ENCODE measurements around the gene EFNA5. TPM values are rescaled to one million over a fixed set of nuclear protein-coding genes. Genes with fewer than 3 reads are reported as not detected.

EFNA5 gene
- total and polyA plus RNA-seq, 2 donors from 2014 or later: 5.9 to 54.4 TPM

DNA sequence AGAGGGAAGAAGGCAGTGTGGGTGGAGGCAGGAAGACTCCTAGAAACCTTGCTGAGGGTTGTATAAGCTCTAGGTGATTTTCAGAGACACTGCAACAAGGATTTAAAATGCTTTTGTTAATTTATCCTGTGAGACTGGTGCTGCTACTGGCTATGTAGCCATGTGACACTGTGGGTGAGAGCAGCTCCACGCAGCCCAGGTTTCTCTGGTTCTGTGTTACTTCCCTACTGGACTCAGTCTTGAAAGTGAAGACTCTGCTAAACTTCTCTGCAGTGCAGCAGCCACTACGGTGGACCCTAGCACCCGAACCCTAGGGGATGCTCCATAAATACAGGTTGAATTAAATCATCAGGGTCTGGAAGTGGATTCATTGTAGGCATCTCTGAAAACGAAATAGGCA is 25.8 kb upstream of the EFNA5 start:
- Histone ChIP-seq H3K36me3 (ENCODE audit: control insufficient read depth in 2 of 3, insufficient read depth in 3 of 3, low read length in 3 of 3) (no peaks in the 10 kb centered on the region), H3K9me3 (ENCODE audit: control insufficient read depth in 2 of 3, insufficient read depth in 1 of 3, low read length in 3 of 3) (no peaks in the 10 kb centered on the region), H3K4me1 (ENCODE audit: control insufficient read depth in 2 of 3, insufficient read depth in 2 of 3, low read depth in 1 of 3, low read length in 3 of 3) (no peaks in the 10 kb centered on the region), H3K27ac (ENCODE audit: low read depth in 2 of 2, low read length in 2 of 2) (no peak overlapping the region), H3K9ac (ENCODE audit: low read length in 3 of 3) (no peak overlapping the region), H3K4me3 (ENCODE audit: low read length in 3 of 3) (no peak overlapping the region), H3K27me3 (ENCODE audit: control insufficient read depth, insufficient read depth, low read length) (no peaks in the 10 kb centered on the region)
- TF ChIP-seq CTCF (IDR thresholded peaks at IDR 0.05; ENCODE audit: borderline replicate concordance, extremely low read depth, insufficient read depth): no peak
- FAIRE-seq: no peak
- intact Hi-C loops (cut with DNase I): no loop called here
- no peak for DNase-seq

DNA sequence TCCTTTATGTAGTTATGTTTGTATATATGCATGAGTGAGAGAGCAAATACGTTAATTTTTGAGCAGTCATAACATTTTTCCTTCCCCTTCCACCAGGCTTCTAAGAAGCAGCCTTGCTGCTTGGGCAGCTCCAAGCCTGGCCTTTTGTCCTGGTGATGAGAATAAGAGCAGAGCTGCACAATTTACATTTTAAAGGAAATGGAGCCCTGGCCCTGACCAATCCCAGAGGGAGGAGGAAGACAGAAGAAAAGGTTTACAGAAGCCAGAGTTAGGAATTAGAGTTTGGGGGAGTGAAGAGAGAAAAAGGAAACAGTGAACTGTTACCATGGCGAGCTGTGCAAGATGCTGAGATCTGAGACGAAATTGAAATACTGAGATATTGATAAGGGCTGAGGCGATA is 25.3 kb upstream of the EFNA5 start:
- no peak for TF ChIP-seq CTCF (IDR thresholded peaks at IDR 0.05; ENCODE audit: borderline replicate concordance, extremely low read depth, insufficient read depth)
- no peak for DNase-seq
- intact Hi-C loops (cut with DNase I): no loop called here
- Histone ChIP-seq H3K36me3 (ENCODE audit: control insufficient read depth in 2 of 3, insufficient read depth in 3 of 3, low read length in 3 of 3) (no peaks in the 10 kb centered on the region), H3K27me3 (ENCODE audit: control insufficient read depth, insufficient read depth, low read length) (no peaks in the 10 kb centered on the region), H3K9ac (ENCODE audit: low read length in 3 of 3) (no peak overlapping the region), H3K27ac (ENCODE audit: low read depth in 2 of 2, low read length in 2 of 2) (no peak overlapping the region), H3K4me1 (ENCODE audit: control insufficient read depth in 2 of 3, insufficient read depth in 2 of 3, low read depth in 1 of 3, low read length in 3 of 3) (no peaks in the 10 kb centered on the region), H3K4me3 (ENCODE audit: low read length in 3 of 3) (no peak overlapping the region), H3K9me3 (ENCODE audit: control insufficient read depth in 2 of 3, insufficient read depth in 1 of 3, low read length in 3 of 3) (no peaks in the 10 kb centered on the region)
- FAIRE-seq: no peak

DNA sequence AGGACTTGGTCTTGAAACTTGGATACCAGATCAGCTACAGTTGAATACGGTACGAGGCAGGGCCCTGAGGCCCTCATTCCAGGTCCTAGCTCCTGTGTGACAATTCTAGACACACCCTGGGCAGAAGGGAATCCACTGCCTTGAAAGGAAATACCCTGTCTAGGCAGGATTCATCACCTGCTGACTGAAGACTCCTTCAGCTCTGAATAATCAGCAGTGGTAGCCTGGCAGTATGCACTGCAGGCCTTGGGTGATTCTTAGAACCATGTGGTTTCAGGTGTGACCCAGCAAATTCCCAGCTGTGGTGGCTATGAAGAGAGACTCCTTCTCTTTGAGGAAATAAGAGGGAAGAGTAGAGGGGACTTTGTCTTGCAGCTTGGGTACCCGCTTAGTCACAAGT is 17.2 kb upstream of the EFNA5 start:
- Histone ChIP-seq H3K36me3 (ENCODE audit: control insufficient read depth in 2 of 3, insufficient read depth in 3 of 3, low read length in 3 of 3) (no peaks in the 10 kb centered on the region), H3K4me3 (ENCODE audit: low read length in 3 of 3) (no peak overlapping the region), H3K9ac (ENCODE audit: low read length in 3 of 3) (no peak overlapping the region), H3K4me1 (ENCODE audit: control insufficient read depth in 2 of 3, insufficient read depth in 2 of 3, low read depth in 1 of 3, low read length in 3 of 3) (no peaks in the 10 kb centered on the region), H3K27ac (ENCODE audit: low read depth in 2 of 2, low read length in 2 of 2) (no peak overlapping the region), H3K27me3 (ENCODE audit: control insufficient read depth, insufficient read depth, low read length) (no peaks in the 10 kb centered on the region), H3K9me3 (ENCODE audit: control insufficient read depth in 2 of 3, insufficient read depth in 1 of 3, low read length in 3 of 3) (no peaks in the 10 kb centered on the region)
- intact Hi-C loops (cut with DNase I): no loop called here
- FAIRE-seq: no peak
- no peak for TF ChIP-seq CTCF (IDR thresholded peaks at IDR 0.05; ENCODE audit: borderline replicate concordance, extremely low read depth, insufficient read depth)
- DNase-seq: no peak

DNA sequence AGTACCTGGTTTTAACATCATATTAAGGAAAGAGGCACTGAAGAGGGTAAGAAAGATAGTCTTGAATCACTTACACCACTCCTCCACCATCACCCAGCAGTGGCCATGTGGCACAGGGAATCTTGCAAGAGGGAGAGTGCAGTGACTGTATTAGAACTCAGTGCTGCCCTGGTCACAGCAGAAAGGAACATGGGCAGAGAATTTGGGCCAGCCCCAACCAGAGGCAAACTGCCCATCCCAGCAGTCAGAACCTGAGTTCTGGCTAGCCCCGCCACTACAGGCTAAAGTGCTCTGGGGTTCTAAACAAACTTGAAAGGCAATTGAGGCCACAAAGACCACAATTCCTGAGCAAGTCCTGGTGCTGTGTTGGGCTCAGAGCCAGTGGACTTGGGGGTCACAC is 16.7 kb upstream of the EFNA5 start:
- Histone ChIP-seq H3K9ac (ENCODE audit: low read length in 3 of 3) (no peak overlapping the region), H3K27me3 (ENCODE audit: control insufficient read depth, insufficient read depth, low read length) (no peaks in the 10 kb centered on the region), H3K4me1 (ENCODE audit: control insufficient read depth in 2 of 3, insufficient read depth in 2 of 3, low read depth in 1 of 3, low read length in 3 of 3) (no peaks in the 10 kb centered on the region), H3K4me3 (ENCODE audit: low read length in 3 of 3) (no peak overlapping the region), H3K36me3 (ENCODE audit: control insufficient read depth in 2 of 3, insufficient read depth in 3 of 3, low read length in 3 of 3) (no peaks in the 10 kb centered on the region), H3K9me3 (ENCODE audit: control insufficient read depth in 2 of 3, insufficient read depth in 1 of 3, low read length in 3 of 3) (no peaks in the 10 kb centered on the region), H3K27ac (ENCODE audit: low read depth in 2 of 2, low read length in 2 of 2) (no peak overlapping the region)
- intact Hi-C loops (cut with DNase I): no loop called here
- TF ChIP-seq CTCF (IDR thresholded peaks at IDR 0.05; ENCODE audit: borderline replicate concordance, extremely low read depth, insufficient read depth): no peak
- FAIRE-seq: no peak
- DNase-seq: no peak

Data from kidney (tissue), 14 donors.